GM21717 (cell line): ENCODE data around the gene TWNK.

Experiments used
- ATAC-seq: cut with Tn5 transposase; IDR thresholded peaks from one replicate; pipeline ENCODE4 v1.9.1; 2021; ENCODE audit warnings: mild to moderate bottlenecking, moderate library complexity; ENCODE audit not compliant: unreplicated experiment

TWNK gene

GRCh38 chr10:100986952-100987684, at the start of gene TWNK, which contains the start of gene MRPL43:
Gene TWNK (plus strand): TSS chr10:100987543. CDS start chr10:100988211, 668 bp downstream.
Gene MRPL43 (minus strand): TSS chr10:100987497. CDS start chr10:100987443, 54 bp downstream.
- ATAC-seq, result peak; percentile 75

DNA sequence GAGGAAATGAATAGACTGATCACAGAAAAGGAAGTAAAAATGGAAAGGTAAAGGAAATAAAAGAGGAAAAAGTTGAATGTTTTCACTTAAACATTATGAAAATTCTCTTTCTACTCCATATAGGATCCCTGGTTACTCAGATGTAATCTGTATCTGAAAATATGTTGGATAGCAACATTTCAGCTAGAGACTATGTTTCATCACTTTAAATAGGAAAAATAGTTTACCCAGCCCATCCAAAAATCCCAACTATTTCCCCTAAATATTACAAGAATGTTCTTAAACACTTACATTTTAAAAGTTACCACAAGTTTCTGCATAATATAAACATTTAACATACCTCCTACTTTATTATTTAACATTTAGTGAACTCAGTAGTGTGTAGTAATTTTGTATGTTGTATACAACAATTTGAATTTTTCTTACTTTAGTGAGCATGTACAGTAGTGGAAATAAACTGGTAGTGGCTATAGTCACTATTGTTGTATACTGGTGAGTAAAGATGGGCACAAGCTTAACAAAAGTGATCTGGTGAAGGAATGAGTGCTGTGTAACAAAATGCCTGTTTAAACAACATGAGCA, 47.5 kb upstream of the TWNK start:
- ATAC-seq, result no peak

DNA sequence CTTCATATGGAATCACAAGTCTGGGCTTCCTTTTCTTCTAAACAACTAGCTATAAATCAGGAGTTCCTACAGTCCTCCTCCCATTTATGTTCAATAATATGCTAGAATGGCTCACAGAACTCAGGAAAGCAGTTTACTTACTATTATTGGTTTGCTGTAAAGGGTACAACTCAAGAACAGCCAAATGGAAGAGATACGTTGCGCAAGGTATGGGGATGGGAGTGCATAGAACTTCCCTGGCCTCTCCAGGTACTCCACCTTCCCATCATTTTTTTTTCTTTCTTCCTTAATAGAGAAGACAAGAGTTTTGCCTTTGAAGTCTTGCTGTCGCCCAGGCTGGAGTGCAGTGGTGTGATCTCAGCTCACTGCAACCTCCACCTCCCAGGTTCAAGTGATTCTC, 45.1 kb upstream of the TWNK start:
- ATAC-seq, result no peak

- no peak for ATAC-seq
These were observed 43.8 kb upstream of the TWNK start for GRCh38 chr10:100943508-100943907.

GRCh38 chr10:100945754-100946153, 41.6 kb upstream of the TWNK start:
- no peak for ATAC-seq

GRCh38 chr10:100948916-100949315, 38.4 kb upstream of the TWNK start:
- ATAC-seq, result no peak

DNA sequence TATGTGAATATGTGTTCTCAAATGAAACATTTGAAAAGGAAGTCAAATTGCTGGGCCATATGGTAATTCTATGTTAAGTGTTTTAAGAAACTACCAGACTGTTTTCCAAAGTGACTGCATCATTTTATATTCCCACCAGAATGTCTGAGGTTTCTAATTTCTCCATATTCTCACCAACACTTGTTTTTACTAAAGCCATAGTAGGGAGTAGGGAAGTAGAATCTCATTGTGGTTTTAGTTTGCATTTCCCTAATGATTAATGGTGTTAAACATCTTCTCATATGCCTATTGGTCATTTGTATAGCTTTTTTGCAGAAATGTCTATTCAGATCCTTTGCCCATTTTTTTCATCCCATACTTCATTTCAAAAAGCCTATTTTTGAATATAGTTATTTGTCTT, 27.1 kb upstream of the TWNK start:
- ATAC-seq, result no peak

DNA sequence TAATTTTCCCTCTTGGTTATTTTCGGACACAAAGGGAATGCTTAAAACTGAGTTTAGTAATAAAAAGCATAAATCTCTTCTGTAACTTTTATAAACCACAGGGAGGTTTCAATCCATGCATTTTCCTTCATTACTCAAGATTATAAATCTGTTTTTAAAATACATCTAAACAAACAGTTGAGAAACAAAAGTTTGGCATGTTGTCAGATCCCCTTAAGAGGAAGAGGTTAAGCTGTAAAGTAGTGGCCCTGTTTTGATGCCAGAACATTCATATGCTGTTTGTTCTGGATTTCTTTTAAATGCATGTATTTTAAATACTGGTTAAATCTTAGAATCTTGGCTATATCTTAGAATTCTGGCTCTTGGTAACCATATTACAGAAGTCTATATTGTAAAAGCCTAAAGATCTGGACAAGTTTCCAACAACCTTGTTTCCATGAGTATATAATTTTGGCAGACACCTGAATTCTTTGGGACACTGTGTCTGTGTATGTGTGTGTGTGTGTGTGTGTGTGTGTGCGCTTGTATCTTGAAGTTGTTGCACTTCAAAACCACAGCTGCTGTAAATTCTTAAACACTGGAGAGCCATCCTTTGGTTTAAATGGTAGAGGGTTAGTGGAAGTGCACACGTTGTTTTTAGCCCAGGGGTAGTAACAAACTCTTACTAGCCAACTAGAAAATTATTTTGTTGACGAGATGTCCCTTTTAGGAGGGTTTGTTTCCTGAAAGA, 24.8 kb upstream of the TWNK start:
- ATAC-seq, result no peak

- ATAC-seq, result no peak
These were observed 23.5 kb upstream of the TWNK start for GRCh38 chr10:100963826-100964225.

GRCh38 chr10:100965820-100966219, 21.5 kb upstream of the TWNK start:
- no peak for ATAC-seq

DNA sequence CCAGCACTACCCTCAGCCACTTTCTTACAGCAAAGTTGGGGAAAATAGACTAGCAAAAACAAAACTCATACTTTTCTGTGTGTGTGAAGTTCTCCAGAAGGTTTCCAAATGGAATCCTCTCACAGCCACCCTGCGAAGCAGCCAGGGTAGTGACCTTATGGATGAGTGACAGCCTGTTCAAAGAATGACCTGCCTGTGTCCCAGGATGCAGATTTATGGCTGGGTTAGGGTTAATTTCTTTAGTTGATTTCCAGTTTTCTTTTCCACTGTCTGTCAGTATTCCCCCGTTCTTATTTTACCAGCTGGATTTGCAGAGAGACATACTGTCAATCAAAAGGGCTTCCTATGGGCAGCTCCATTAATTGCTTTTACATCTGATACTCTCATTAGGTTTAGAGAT, 20.5 kb upstream of the TWNK start:
- ATAC-seq, result no peak

- no peak for ATAC-seq
These were observed 20.0 kb upstream of the TWNK start for GRCh38 chr10:100967332-100967731.

- ATAC-seq, result no peak
These were observed 19.1 kb upstream of the TWNK start for GRCh38 chr10:100968062-100968736.

DNA sequence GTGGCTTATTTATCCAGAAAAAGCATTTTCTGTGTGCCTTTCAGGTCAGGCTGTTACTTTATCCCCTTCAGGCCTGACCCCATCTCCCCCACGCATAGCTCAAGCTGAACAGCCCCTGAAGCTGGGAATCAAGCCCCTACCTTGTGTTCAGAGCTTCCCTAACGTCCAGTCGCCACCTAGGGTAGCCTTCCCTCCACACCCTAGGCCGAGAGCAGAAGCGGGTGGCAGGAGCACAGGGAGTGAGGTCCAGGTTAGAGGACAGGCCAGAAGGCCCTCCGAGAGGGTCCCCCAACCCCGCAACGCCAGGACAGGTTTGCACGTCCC, 18.5 kb upstream of the TWNK start:
- ATAC-seq, result no peak

DNA sequence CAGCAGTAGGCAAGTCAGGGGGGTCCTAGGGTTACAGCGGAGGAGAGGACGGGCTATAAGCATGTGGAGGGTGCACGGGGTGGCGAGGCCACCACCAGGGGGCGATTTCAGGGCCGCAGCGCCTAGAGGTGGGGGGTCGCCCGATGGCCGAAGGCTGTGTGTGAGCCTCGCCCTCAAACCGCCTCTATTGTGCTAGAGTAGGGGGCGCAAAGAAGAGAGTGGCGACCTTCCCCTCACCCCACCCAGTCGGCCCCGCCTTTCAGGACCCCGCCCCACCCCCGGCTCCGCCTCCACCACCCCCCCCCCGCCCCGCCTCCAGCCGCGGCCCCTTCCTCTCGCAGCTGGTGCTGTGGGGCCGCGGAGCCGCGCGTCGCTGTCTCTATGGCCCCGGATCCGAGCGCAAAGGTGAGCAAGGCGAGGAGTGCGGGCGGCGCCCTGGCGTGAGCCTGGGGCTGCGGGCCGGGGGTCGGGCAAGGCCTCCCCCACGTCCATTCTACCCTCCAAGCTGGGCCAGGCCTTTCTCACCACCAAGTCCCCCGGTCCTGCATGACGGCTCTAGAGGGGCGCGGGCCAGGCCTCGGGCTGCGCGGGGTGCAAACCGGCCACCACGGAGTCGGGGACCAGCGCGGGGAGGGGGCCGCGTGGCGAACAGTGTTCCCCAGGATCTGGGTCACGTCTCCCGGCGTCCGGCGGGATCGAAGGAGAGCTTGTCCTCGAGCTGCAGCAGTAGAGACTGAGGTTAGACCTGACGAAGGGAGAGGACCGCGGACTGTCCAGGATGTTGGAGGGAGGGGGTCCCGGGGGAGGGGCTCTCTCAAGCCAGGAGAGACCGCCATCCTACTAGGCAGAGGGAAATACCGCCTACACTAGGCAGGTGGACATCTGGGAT, 17.9 kb upstream of the TWNK start, which contains the start of gene SEMA4G:
SEMA4G (plus strand) TSS at position 318 of the 889 bp plus-strand sequence. CDS start 3,409 bp downstream, outside the sequence.
- ATAC-seq, result no peak

DNA sequence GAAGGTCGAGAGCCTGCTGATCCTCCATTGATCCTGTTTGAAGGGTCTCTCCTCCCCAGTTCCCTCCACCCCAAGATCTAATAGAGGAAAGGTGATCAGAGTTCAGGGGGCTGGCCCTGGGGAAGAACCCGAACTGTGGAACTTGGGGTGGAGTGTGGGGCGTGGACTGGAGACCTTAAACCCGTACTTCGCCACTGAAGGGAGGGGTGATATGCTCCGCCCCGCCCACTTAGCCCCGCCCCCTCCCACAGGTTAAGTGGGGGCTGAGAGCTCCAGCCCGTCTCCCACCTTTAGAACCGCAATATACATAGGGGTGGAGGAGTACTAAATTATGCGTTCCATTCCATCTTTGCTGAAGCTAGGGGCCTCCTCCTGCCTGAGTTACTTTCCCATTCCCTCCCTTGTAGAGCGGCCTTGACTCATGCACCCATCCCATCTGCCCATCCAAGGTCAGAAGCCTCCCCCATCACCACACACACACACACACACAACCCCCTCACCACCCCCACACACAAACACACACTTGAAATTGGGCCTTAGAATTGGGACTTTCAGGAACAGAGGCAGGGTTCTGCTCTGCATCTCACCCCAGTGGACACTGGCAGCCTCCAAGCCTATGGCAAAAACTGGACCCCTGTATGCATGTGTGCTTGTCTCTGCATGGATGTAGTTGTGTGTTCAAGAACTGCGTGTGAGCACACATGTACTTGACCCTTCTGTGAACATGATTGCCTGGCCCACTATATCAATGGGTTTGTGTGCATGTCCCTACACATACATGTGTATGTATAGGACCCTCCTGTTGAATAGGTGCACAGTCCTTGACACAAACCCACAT, 17.0 kb upstream of the TWNK start:
- no peak for ATAC-seq

DNA sequence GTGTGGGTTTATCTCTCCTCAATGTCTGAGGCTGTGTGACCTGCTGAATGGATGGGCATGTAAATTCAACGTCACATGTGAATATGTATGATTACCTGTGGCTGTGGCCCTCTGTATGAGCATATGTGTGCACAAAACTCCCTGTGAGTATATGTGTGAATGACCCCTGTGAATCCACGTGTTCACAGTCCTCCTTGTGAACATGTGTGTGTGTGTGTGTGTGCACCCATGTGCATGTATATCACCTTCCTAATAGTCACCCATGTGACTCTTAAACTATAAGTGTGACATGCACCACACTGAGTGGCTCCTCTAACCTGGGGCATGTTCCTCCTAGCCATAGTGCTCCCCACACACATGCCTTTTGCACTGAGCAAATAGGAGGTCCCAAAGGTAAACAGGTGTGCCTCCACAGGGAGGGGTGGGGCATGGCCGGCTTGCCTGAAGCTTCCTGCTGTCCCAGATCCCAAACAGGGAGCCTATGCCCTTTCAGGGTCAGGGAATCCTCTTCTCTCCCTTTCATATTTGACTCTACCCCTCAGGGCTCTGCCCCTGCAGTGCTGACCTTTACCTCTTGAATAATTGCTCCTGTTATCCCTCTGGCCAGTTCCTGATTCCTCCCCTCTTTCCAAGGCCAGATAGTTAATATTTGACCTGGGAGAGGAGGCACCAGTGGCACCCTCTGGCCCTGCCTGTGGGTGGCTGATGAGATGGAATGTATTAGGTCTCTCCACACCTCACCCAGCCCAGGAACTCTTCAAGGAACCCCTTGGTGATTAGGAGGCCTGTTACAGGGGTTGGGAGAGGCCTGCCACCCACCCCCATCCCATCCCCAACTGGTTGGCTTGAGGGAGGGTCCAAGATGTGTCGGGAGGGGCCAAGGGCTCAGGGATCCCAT, 16.2 kb upstream of the TWNK start:
- ATAC-seq, result no peak

DNA sequence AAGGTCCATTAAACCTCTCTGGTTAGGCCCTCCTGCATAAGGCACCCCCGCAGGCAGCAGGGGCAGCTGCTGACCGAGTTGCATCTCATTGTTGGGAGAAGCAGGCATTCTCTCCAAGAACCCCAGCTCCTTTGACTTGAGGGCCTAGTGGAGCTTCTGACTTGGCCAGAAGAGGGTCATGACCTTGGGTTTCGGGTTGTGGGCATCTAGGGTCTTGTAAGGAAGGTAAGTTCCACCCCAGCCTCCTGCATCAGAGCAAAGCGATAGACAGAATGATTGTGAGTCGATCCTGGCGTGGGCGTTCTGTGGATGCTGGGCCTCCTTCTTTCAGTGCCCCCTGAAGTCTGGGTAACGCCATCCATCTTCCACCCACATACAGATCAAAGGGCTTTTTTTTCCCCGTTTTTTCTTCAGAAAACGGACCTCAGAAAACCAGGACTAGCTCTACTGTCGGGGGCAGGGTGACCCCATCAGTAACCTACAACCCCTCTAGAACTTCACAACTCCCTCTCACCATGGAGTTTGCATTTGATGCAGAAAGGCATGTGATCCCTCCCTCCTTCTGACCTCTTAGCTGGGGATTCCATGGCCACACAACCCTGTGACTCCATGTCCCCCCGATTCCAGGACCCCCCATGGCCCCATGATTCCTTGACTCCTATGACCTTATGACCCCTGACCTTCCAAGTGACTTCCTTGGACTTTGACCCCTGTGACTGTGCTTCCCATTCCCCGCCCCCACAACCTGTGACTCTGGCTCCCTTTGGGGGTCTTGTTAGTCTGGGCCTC, 15.0 kb upstream of the TWNK start:
- ATAC-seq, result no peak
